Astrocyte of the spinal cord (primary cell): Measurements from ENCODE around the gene HMGN5.
A peak's percentile ranks its signal among the peaks of the same experiment; 100 is the strongest.

Experiments used
- DNase-seq: peaks from one replicate; pipeline ENCODE4 v3.0.0; 2011; ENCODE audit warnings: low read depth, low spot score
- H3K4me3 ChIP-seq: 2 replicates; pipeline ENCODE4 v1.5.1; 2011; ENCODE audit warnings: low read depth, mild to moderate bottlenecking, low read length, moderate library complexity
- in situ Hi-C: cut with HindIII; loops from 2 replicates; pipeline ENCODE4 v1.10.0; 2017; ENCODE audit warnings: low sequenced_read_pairs
- TF ChIP-seq, protein P1 (sequence below): IDR thresholded peaks from 2 replicates; pipeline ENCODE4 v1.5.1; 2012; ENCODE audit warnings: low read depth, mild to moderate bottlenecking, low read length, inconsistent platforms

HMGN5 gene

DNA sequence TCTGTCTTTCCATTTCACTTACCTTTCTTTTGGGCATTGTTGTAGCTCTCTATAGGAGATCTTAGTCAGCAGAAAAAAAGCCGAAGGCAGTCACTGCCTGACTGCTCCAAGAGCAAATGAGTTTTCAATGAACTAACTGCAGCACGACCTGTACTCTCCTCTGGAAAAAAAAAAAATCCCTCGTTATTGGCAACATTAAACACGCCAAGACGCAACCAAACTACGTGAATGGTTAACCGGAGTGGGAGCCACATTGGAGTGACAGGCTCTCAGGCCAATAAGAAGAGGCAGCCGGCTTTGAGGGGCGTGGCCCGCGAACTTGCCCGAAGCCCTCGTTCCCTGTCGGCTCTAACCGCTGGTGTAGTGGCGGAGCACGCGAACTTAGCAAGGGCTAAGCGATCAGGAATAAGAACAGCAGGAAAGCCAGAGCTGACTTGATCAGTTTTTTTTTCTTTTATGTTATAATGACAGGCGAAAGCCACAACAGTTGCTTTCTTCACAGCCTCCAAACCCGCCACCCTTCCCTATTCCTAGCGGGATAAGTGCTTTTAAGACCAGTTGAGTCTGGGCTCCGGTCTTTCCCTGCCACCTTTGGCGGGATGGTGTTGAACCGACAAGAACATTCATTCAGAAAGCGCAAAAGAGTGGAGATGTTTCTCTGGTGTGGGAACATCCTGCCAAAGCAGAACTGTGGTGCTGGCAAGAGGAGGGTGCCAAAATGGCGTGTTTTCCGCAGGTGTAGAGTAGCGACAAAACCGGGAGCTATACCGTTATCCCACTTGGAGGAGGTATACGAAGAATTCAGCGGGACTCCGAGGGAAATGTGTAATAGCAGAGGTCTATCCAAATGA is 80.0 kb downstream of the HMGN5 start:
- H3K4me3 ChIP-seq = peak overlapping the region; percentile 60
- DNase-seq = peak; percentile 94
- TF ChIP-seq, protein P1, sequence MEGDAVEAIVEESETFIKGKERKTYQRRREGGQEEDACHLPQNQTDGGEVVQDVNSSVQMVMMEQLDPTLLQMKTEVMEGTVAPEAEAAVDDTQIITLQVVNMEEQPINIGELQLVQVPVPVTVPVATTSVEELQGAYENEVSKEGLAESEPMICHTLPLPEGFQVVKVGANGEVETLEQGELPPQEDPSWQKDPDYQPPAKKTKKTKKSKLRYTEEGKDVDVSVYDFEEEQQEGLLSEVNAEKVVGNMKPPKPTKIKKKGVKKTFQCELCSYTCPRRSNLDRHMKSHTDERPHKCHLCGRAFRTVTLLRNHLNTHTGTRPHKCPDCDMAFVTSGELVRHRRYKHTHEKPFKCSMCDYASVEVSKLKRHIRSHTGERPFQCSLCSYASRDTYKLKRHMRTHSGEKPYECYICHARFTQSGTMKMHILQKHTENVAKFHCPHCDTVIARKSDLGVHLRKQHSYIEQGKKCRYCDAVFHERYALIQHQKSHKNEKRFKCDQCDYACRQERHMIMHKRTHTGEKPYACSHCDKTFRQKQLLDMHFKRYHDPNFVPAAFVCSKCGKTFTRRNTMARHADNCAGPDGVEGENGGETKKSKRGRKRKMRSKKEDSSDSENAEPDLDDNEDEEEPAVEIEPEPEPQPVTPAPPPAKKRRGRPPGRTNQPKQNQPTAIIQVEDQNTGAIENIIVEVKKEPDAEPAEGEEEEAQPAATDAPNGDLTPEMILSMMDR = no peak
- in situ Hi-C loops = no loop called here

DNA sequence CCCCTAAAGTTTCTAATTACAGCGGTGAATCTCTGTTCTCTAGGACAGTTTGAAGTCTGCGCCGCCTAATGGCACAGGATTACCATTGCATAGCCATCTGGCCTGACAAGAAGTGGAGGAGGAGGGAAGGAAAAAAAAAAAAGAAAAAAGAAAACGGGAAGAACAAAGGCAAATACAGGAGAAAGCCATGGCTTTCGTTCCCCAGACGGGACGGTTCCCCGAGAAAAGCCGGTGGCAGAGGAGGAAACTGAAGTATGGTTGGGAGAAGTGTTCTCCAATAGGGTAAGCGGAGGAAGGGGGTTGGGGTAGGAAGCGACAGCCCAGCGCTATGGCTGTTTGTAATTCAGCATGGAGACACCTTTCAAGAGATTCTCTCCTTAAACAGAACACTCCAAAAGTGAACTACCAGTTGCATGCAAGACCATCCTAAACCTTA is 80.8 kb downstream of the HMGN5 start:
- peak; percentile 67 for DNase-seq
- in situ Hi-C loops = no loop called here
- TF ChIP-seq, protein P1 = peak; percentile 68

GRCh38 chrX:81120258-81120935 is 81.3 kb downstream of the HMGN5 start:
- DNase-seq = no peak
- peak overlapping the region; percentile 60 for H3K4me3 ChIP-seq
- TF ChIP-seq, protein P1 = no peak
- in situ Hi-C loops = no loop called here

More for the DNA sequence above, 80.8 kb downstream of the HMGN5 start:
- H3K4me3 ChIP-seq = peak overlapping the region; percentile 60

DNA sequence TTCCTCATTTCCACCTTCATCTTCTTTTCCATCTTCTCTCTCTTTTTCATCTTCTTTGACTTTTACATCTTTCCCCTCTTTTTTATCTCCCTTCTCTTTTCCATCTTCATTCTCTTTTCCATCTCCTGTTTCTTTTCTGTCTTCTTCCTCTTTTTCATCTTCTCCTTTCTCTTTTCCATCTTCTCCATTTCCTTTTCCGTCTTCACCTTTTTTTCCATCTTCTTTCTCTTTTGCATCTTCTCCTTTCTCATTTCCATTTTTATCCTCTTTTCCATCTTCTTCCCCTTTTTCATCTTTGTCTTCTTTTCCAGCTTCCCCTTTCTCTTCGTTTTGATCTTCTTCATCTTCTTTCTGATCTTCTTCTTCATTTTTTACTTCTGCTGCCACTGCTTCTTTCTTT is 87.0 kb downstream of the HMGN5 start:
- TF ChIP-seq, protein P1 = no peak
- no peak for DNase-seq
- no peak overlapping the region for H3K4me3 ChIP-seq
- in situ Hi-C loops = no loop called here

GRCh38 chrX:81110286-81110685 is 91.4 kb downstream of the HMGN5 start:
- no peak for DNase-seq
- H3K4me3 ChIP-seq = no peak overlapping the region
- in situ Hi-C loops = no loop called here
- TF ChIP-seq, protein P1 = no peak

- in situ Hi-C loops = no loop called here
- TF ChIP-seq, protein P1 = no peak
- H3K4me3 ChIP-seq = no peak overlapping the region
- DNase-seq = no peak
Observed at GRCh38 chrX:81082649-81083048, 119.1 kb downstream of the HMGN5 start.
